Activated naive CD4-positive, alpha-beta T cell treated with anti-CD3 and anti-CD28 coated beads for 36 hours (primary cell): Measurements from ENCODE around the gene ARFGAP2. TPM values are rescaled to one million over a fixed set of nuclear protein-coding genes. Genes with fewer than 3 reads are reported as not detected.

Experiments used
- CTCF ChIA-PET: fragments of 350-600 bp; sonication (Branson Sonifier 250); formaldehyde crosslinking; loops from one replicate; lab custom pipeline; 2021; ENCODE audit warnings: antibody characterized with exemption; lab: Charles Lee
- DNase-seq: peaks from one replicate; pipeline ENCODE4 v3.0.0-alpha.2; 2020
- H3K27ac Mint-ChIP-seq: one replicate; pipeline ENCODE4 v1.8.0; 2021; ENCODE audit warnings: mild to moderate bottlenecking, mixed read lengths
- H3K27me3 Mint-ChIP-seq: one replicate; pipeline ENCODE4 v1.8.0; 2021; ENCODE audit warnings: low read depth, mixed read lengths
- H3K36me3 Mint-ChIP-seq: one replicate; pipeline ENCODE4 v1.8.0; 2021; ENCODE audit warnings: low read depth, mixed read lengths
- H3K4me1 Mint-ChIP-seq: one replicate; pipeline ENCODE4 v1.8.0; 2021; ENCODE audit warnings: low read depth, mixed read lengths
- H3K4me3 Mint-ChIP-seq: one replicate; pipeline ENCODE4 v1.8.0; 2021; ENCODE audit warnings: mild to moderate bottlenecking, moderate library complexity, mixed read lengths
- H3K9me3 Mint-ChIP-seq: one replicate; pipeline ENCODE4 v1.8.0; 2021; ENCODE audit warnings: mixed read lengths
- intact Hi-C: fragments of 100-400 bp; cut with micrococcal nuclease; formaldehyde crosslinking; loops from one replicate; pipeline ENCODE4 v1.15.1; 2023
- total RNA-seq, 2 experiments: library from RNA; stranded (reverse); gene quantifications; one replicate each; pipeline ENCODE4 v1.2.3, GENCODE V29; 2021

The ARFGAP2 gene
- total RNA-seq, 2 experiments from 2014 or later, result 75.1 to 78.7 TPM

DNA sequence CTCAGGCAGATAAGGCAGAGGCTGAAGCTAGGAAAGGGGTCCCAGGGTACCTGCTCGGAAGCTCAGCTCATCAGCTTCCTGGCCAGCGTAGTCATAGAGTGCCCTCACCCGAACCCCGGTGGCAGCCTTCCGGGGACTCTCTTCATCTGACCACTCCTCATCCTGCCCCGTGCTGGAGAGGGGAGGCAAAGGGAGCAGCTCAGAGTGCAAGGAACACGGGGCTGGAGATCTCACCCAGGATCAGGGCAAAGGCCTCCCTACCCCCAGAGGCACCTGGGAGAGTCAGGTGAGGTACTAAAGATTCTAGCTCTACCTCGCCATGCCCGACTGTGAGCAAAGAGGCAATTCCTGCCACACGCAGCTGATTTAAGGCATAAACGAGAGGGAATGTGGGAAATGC, 1.6 kb upstream of the ARFGAP2 start:
- Mint-ChIP-seq H3K4me3 (no peak overlapping the region), H3K27ac (no peak overlapping the region), H3K9me3 (no peaks in the 10 kb centered on the region), H3K4me1 (peaks cover 34% of the 10 kb centered on the region), H3K36me3 (peaks cover 2% of the 10 kb centered on the region), H3K27me3 (no peaks in the 10 kb centered on the region)
- intact Hi-C loops, result loop anchor here (5.0 kb wide), 1 partner anchor 374 kb away; the partner anchor contains the start of gene CELF1
- CTCF ChIA-PET, result interaction anchor here (0.6 to 7.2 kb wide), 18 partner anchors 9 to 678 kb away, joined by 3 to 56 read pairs (median 4); partner anchors contain the start of genes ACP2, DDB2 and PACSIN3
- no peak for DNase-seq

DNA sequence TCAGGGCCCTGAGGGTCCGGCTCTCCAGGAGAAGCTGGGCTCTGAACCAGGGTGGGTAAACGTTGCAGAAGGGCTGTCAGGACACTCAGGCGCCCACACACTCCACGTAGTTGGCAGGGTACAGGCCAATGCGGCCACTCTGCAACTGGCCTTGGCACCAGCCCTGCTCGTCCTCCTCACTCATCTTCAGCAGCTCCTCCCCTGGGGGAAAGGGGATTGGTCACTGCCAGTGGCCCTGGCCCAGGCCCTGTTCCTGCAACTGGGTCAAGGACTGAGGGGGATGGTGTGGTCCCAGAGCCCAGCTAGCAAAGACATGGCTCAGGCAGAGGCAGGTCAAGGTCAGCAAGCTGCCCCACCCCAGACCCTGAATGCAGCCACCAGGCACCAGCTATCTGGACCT, 1.2 kb upstream of the ARFGAP2 start:
- intact Hi-C loops, result loop anchor here (1.0 to 5.0 kb wide), 14 partner anchors 8 to 589 kb away; partner anchors contain the start of genes ACP2, ARHGAP1, CELF1 and DDB2

DNA sequence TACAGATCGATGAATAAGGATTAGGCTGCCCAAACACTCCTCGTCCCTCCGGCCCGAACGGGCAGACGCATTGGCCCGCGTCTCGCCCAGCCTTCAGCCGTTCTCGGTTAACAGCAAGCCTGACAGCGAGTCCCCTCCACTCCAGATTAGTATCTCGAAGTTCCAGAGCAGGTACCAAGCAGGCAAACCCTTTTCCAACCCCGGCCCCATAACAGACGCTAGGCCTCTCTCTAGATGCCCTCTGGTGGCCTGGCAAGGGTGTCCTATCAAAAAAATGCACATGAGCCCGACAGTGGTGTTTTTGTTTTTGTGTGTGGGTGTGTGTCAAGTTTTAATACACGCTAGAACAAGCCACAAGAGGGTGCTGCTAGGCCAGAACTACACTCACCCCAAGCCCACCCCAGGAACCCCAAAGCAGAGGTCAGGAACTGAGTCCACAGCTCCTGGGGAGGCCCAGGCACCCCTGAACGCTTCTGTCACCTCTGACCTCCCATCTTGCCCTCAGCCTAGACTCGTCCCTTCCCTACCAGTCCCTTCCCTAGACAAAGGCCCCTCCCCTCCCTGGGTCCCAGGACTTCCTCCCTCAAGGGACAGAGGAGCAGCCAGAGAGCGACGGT, 658 bp upstream of the ARFGAP2 start:
- Mint-ChIP-seq H3K4me1 (peaks cover 39% of the 10 kb centered on the region), H3K9me3 (no peaks in the 10 kb centered on the region), H3K27me3 (no peaks in the 10 kb centered on the region), H3K4me3 (peak overlapping the region; percentile 97), H3K27ac (peak overlapping the region; percentile 99), H3K36me3 (peaks cover 2% of the 10 kb centered on the region)
- intact Hi-C loops, result loop anchor here (1.0 to 5.0 kb wide), 14 partner anchors 9 to 590 kb away; partner anchors contain the start of genes ACP2, ARHGAP1, CELF1 and DDB2
- CTCF ChIA-PET, result interaction anchor here (0.5 to 7.2 kb wide), 22 partner anchors 9 to 767 kb away, joined by 3 to 56 read pairs (median 4); partner anchors contain the start of genes ACP2, DDB2 and PACSIN3
- DNase-seq, result peak; percentile 88

More for the DNA sequence above, 1.2 kb upstream of the ARFGAP2 start:
- H3K4me3 Mint-ChIP-seq, result peak overlapping the region; percentile 97
- peaks cover 36% of the 10 kb centered on the region for H3K4me1 Mint-ChIP-seq
- peak overlapping the region; percentile 99 for H3K27ac Mint-ChIP-seq
- no peaks in the 10 kb centered on the region for H3K9me3 Mint-ChIP-seq
- H3K27me3 Mint-ChIP-seq, result no peaks in the 10 kb centered on the region
- H3K36me3 Mint-ChIP-seq, result peaks cover 2% of the 10 kb centered on the region
- CTCF ChIA-PET, result interaction anchor here (0.5 to 7.2 kb wide), 21 partner anchors 9 to 678 kb away, joined by 3 to 56 read pairs (median 4); partner anchors contain the start of genes ACP2, DDB2 and PACSIN3
- no peak for DNase-seq

DNA sequence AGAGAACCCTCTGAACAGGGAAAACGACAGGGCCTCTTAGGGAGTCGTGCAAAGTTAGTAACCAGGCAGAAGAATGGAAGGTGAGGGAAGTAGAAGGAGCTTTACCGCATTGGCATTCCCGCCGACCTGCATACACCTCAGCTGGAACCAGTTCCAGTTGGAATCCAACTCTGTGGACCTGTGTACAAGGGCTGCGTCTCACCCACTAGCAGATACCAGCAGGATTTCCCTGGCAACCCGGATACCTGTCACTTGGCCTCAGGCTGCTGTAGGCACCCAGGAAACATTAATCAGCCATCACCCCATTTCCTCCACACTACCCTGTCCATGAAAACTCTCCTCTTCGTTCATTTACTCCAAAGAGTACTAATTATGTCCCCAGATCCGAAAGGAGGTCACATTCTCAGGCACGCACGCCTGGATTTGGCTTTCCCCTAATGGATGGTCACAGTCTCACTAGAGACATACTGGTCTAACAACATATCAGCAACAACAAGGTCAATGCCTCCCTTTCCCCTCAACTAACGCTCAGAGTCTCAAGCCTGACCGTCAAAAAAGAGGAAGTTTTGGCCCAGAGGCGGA, 842 bp downstream of the ARFGAP2 start:
- Mint-ChIP-seq H3K9me3 (no peaks in the 10 kb centered on the region), H3K27ac (peak overlapping the region; percentile 99), H3K4me1 (peaks cover 44% of the 10 kb centered on the region), H3K4me3 (peak overlapping the region; percentile 97), H3K36me3 (peaks cover 3% of the 10 kb centered on the region), H3K27me3 (no peaks in the 10 kb centered on the region)
- CTCF ChIA-PET, result interaction anchor here (0.7 to 4.3 kb wide), 3 partner anchors 12 to 23 kb away, joined by 3 to 36 read pairs (median 4); partner anchors contain the start of gene PACSIN3
- no peak for DNase-seq
- intact Hi-C loops, result loop anchor here (1.0 to 5.0 kb wide), 7 partner anchors 83 to 672 kb away; partner anchors contain the start of genes ARHGAP1, CELF1, CKAP5 and CSTPP1

DNA sequence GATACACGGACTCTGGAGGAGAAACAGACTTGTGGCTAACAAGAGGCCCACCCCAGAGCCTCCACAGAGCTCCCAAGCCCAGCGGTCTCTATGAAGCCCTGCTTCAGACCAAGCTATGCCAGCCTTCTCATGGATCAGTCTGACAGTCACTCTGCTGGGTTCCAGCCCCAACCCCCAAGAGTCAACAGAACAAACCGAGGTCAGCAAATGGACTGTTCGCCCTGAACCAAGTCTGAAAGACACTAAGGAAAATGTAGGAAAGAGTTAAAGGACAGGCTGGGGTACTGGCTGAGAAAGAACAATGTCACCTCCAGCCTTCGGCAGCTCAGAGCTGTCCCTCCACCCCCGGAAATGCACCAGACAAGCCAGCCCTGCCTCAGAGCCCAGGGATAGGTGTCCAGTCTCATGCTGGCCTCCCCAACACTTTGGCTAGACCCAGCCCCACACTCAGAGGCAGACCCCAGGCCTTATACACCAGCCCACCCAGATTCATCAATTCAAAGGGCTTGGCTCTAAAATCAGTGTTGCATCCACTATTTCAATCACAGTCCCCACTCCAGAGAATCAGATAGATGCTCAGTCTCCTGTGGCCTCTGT, 3.8 kb downstream of the ARFGAP2 start:
- peaks cover 45% of the 10 kb centered on the region for H3K4me1 Mint-ChIP-seq
- no peaks in the 10 kb centered on the region for H3K27me3 Mint-ChIP-seq
- intact Hi-C loops, result no loop called here
- CTCF ChIA-PET, result interaction anchor here (1.9 kb wide), 1 partner anchor 10 kb away, joined by 9 read pairs; no protein-coding TSS in a partner anchor
- H3K36me3 Mint-ChIP-seq, result peaks cover 5% of the 10 kb centered on the region
- H3K9me3 Mint-ChIP-seq, result no peaks in the 10 kb centered on the region
- no peak for DNase-seq
- H3K27ac Mint-ChIP-seq, result no peak overlapping the region
- H3K4me3 Mint-ChIP-seq, result no peak overlapping the region

DNA sequence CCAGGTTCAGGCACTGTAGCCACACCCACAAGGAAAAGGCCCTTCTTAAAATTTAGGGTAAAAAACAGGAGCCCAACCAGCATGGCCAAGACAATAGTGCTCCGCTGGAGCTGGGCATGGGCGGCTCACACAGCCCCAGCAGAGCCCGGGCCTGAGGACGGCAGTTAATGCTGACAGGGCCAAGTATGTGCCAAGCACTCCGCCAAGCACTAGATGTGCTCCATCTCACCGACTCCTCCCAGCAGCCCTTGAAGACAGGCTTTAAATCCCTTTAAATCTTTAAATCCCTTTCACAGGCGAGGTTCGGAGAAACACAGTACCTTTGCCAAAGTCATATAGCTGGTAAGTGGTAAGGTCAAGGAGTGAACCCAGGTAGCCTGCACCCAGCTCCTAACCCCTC, 4.8 kb downstream of the ARFGAP2 start:
- Mint-ChIP-seq H3K27ac (no peak overlapping the region), H3K4me1 (peaks cover 37% of the 10 kb centered on the region), H3K9me3 (no peaks in the 10 kb centered on the region), H3K27me3 (no peaks in the 10 kb centered on the region), H3K4me3 (no peak overlapping the region), H3K36me3 (peaks cover 5% of the 10 kb centered on the region)
- CTCF ChIA-PET, result interaction anchor here (0.6 to 1.9 kb wide), 5 partner anchors 8 to 681 kb away, joined by 3 to 9 read pairs (median 3); no protein-coding TSS in a partner anchor
- no peak for DNase-seq
- intact Hi-C loops, result no loop called here

DNA sequence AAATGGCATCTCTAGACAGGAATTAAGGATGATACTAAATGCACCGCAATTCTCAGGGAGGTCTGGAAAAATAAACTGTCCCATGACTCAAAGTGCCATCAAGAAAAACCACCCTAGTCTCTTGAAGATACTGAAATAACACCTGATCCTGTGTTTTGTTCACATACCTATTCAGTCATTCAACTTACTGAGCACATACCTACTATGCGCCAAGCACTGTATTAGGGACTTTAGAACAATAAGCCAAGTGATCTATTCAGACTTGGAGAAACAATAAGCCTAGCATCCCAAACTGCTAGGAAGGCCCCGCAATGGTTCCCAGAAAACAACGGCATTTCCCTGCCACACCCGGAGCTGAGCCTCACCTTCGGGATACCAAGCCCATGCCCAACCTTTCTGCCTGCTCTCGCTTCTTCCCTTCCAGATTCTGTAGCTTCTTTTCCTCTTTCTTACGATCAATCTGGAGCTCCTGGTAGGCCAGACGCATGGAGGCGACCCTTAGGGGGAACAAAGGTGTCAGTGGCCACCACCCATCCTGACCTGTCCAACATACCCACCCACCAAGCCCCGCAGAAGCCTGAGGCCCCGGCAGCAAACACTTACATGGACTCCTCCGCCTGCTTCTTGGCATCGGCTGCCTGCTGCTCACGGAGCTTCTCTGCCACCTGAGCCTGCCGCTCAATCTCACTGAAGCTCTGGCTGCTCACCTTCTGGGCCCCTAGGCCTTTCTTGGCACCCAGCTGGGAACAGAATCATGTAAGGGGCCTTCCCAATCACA, 5.4 kb downstream of the ARFGAP2 start:
- H3K27ac Mint-ChIP-seq, result no peak overlapping the region
- H3K27me3 Mint-ChIP-seq, result no peaks in the 10 kb centered on the region
- H3K9me3 Mint-ChIP-seq, result no peaks in the 10 kb centered on the region
- no peak for DNase-seq
- peaks cover 37% of the 10 kb centered on the region for H3K4me1 Mint-ChIP-seq
- CTCF ChIA-PET, result interaction anchor here (0.6 to 1.9 kb wide), 4 partner anchors 9 to 682 kb away, joined by 3 to 9 read pairs (median 4); no protein-coding TSS in a partner anchor
- H3K4me3 Mint-ChIP-seq, result no peak overlapping the region
- peaks cover 5% of the 10 kb centered on the region for H3K36me3 Mint-ChIP-seq
- intact Hi-C loops, result no loop called here

DNA sequence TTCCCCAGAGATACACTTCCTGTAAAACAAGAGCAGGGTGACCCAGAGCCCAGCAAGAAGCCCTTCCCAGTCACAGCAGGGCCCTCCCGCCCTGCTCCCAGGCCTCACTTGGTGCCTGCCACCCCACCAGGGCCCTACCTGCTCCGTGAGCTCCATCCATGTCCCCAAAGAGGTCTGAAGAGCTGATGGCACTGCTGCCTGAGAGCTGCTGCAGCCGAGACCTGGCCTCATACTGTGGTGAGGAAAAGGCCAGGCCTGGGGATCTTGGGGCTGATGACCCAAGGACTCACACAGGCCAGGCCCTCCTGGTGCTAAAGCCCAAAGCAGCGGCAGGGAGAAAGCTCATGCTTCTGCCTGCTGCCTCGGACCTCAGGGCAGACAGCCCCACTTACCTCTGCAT, 10.3 kb downstream of the ARFGAP2 start:
- no peak for DNase-seq
- Mint-ChIP-seq H3K4me3 (no peak overlapping the region), H3K27me3 (no peaks in the 10 kb centered on the region), H3K4me1 (peaks cover 5% of the 10 kb centered on the region), H3K27ac (no peak overlapping the region), H3K9me3 (no peaks in the 10 kb centered on the region), H3K36me3 (peaks cover 9% of the 10 kb centered on the region)
- intact Hi-C loops, result no loop called here
- CTCF ChIA-PET, result interaction anchor here (1.2 to 2.7 kb wide), 2 partner anchors 13 to 93 kb away, joined by 3 to 11 read pairs; no protein-coding TSS in a partner anchor

DNA sequence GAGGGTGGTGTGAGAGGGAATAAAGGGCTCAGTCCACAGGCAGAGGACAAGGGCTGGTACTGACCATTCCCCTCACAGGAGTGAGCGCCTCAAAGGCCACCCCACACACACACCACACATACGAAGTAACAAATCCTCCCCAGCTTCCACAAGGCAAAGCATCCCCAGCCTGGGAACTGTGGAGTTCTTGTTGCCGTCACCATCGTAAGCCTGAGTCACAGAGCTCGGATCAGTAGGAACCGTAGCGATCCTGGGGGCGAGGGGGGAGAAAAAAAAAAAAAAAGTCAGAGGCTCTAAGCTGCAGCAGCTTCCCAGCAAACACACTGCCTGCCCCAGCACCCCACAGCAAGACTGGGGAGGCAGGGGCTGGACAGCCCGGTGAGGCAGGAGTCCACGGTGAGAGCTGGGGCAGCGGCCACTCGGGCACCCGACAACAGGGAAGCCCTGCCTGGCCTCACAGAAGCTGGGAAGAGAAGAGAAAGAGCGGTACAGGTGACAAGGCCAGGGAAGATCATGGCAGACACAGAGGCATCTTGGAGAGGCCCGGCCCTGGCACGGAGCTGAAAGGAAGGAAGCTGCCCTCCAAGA, 11.3 kb downstream of the ARFGAP2 start:
- Mint-ChIP-seq H3K4me1 (no peaks in the 10 kb centered on the region), H3K9me3 (no peaks in the 10 kb centered on the region), H3K4me3 (no peak overlapping the region), H3K27ac (no peak overlapping the region), H3K36me3 (peaks cover 6% of the 10 kb centered on the region), H3K27me3 (no peaks in the 10 kb centered on the region)
- intact Hi-C loops, result no loop called here
- CTCF ChIA-PET, result interaction anchor here (2.7 kb wide), 1 partner anchor 12 kb away, joined by 11 read pairs; no protein-coding TSS in a partner anchor
- no peak for DNase-seq

DNA sequence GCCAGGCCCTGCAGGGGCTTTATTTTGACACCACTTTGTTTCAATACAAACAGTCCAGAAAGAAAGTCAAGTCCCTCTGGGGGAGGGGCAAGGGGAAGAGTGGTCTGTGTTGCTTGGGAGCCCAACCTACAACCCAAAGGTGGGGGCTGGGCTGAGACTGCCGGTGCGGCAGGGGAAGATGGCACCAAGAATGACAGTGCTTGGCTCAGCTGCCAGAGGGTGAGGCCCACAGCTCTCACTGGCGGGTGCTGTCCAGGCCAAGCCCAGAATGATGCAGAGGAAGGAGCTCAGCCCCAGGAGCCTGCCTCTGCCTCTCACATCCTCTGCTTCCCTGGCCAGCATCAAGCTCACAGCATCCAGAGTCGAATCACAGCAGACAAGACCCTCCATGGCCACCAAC, 12.4 kb downstream of the ARFGAP2 start:
- Mint-ChIP-seq H3K36me3 (peaks cover 6% of the 10 kb centered on the region), H3K4me3 (no peak overlapping the region), H3K4me1 (no peaks in the 10 kb centered on the region), H3K27ac (no peak overlapping the region), H3K9me3 (no peaks in the 10 kb centered on the region), H3K27me3 (no peaks in the 10 kb centered on the region)
- intact Hi-C loops, result loop anchor here (5.0 kb wide), 1 partner anchor 288 kb away; no protein-coding TSS in a partner anchor
- no peak for DNase-seq
- CTCF ChIA-PET, result interaction anchor here (1.3 to 2.7 kb wide), 2 partner anchors 11 to 38 kb away, joined by 4 to 11 read pairs; no protein-coding TSS in a partner anchor

DNA sequence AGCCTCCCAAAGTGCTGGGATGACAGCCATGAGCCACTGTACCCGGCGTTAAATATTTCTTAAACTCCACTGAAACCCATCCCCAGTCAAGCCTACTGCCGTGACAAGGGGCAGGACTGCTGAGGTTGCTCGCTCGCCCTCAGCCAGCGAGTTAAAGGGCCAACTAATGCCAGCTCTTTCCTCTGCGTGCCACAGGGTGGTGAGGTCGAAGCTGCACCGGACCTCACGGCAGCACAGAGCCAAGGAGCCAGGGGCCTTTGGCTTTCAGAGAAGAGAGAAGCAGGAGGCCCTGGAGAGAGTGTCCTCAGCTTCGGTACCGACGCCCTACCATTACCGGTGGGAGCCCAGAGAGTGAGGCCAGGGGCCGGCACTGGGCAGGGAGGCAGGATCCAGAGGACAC, 12.8 kb downstream of the ARFGAP2 start:
- CTCF ChIA-PET, result interaction anchor here (1.2 to 1.3 kb wide), 2 partner anchors 38 to 263 kb away, joined by 3 to 4 read pairs; no protein-coding TSS in a partner anchor
- Mint-ChIP-seq H3K27ac (no peak overlapping the region), H3K27me3 (no peaks in the 10 kb centered on the region), H3K4me3 (no peak overlapping the region), H3K4me1 (no peaks in the 10 kb centered on the region), H3K9me3 (no peaks in the 10 kb centered on the region), H3K36me3 (peaks cover 6% of the 10 kb centered on the region)
- DNase-seq, result no peak
- intact Hi-C loops, result loop anchor here (5.0 kb wide), 1 partner anchor 288 kb away; no protein-coding TSS in a partner anchor
